ENCODE results near the gene XPA.
"Not testable (repeated sequence)": the region's sequence is repeated elsewhere in the genome, so short reads cannot be mapped to it uniquely, and the experiment has no call there.

XPA gene

DNA sequence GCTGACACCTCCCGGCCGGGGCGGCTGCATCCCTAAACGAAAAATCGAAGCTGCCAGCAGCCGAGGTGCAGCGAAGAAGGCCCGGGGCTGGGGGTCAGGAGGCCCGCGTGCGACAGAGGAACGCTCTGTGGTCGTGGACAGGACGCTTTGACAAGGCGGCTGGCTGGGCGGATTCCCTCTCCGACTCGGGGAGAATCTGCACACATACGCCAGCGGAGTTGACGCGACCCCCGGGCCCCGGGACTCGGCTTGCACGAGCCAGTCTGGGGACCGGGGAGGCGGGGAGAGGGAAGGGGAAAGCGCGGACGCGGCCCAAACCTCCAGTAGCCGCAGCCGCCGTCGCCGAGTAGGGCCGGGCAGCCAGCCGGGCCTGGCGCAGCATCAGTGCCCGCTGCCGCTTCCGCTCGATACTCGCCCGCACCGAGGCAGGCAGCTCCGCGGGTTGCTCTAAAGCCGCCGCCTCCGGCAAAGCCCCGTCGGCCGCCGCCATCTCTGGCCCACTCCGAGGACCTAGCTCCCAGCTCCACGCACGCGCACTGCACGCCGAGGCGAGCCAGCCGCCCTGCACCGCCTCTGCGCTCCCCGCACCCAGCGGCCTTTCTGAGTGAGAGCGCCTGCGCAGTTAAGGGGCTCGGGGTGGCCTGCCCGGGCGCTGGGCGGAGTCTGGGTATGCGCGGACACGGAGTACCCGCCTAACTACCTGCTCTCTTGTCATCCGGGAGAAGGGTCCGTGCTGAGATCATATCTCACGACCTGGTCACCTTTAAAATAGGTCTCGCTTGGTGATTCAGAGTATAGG lies at the start of gene XPA:
Gene XPA (minus strand): TSS at position 538 of the 799 bp plus-strand sequence. CDS start 48 bp downstream, at position 490.
- TF ChIP-seq CTCF (IDR thresholded peaks at IDR 0.05; ENCODE audit: poor library complexity, severe bottlenecking) = no peak
- Histone ChIP-seq H3K36me3 (ENCODE audit: low read depth) (peaks cover 21% of the 10 kb centered on the region), H3K4me3 (ENCODE audit: severe bottlenecking) (peak within 1 kb of the TSS; percentile 62), H3K27ac (ENCODE audit: poor library complexity, severe bottlenecking) (peak within 1 kb of the TSS; percentile 56), H3K9me3 (ENCODE audit: severe bottlenecking) (no peaks in the 10 kb centered on the region), H3K27me3 (ENCODE audit: insufficient read depth, poor library complexity, severe bottlenecking) (no peaks in the 10 kb centered on the region), H3K4me1 (ENCODE audit: insufficient read depth, poor library complexity, severe bottlenecking) (peaks cover 20% of the 10 kb centered on the region)
- DNase-seq (ENCODE audit: low spot score) = peak; percentile 96
- ATAC-seq (ENCODE audit: low read depth) = peak; percentile 92

DNA sequence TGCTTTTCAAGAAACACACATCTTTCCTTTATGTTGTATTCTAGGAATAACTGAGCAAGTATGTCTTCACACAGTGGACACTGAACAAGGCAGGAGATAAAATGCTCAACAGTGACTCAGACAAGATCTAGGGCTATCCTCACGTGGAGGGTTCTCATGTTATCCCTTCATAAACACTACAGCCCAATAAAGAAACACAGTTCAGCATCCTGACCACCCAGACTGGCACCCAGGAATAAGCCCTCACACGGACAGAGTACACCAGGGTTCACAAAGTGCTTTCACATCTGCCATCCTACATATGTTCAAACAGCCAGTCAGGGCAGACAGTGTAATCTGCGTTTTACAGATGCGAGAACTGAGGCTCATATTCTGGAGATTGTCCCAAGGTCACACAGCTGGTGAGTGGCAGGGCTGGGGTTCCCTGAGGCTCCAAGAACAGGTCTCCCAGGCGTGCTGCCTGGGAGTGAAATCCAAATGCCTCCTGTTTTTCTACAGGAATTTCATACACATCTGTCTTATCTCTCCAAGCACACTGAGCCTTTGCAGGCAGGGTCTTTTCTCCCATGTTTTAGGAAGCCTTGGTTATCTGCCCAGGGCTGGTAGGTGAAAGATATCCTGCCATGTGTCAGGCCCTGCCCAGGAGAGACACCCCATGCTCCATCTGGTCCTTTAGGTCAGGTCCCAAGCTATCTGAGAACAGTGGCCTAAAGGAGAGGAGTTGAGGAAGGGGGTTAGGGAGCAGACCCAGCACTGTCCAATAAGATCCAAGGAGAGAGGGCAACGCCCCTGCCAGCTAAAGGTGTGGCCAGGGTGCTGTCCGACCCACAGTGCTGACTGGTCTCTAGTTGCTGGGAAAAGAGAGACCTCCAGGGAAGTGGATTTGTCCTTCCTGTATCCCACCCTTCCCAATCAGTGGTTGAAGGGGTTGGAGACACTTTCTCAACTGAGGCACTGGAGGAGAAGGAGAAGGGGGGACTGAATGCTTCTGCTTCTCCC lies 47.9 kb upstream of the XPA start:
- Histone ChIP-seq H3K36me3 (ENCODE audit: low read depth) (no peaks in the 10 kb centered on the region), H3K27ac (ENCODE audit: poor library complexity, severe bottlenecking) (no peak overlapping the region), H3K4me3 (ENCODE audit: severe bottlenecking) (no peak overlapping the region), H3K4me1 (ENCODE audit: insufficient read depth, poor library complexity, severe bottlenecking) (no peaks in the 10 kb centered on the region), H3K9me3 (ENCODE audit: severe bottlenecking) (no peaks in the 10 kb centered on the region), H3K27me3 (ENCODE audit: insufficient read depth, poor library complexity, severe bottlenecking) (no peaks in the 10 kb centered on the region)
- ATAC-seq (ENCODE audit: low read depth) (no peak), DNase-seq (ENCODE audit: low spot score) (no peak)
- no peak for TF ChIP-seq CTCF (IDR thresholded peaks at IDR 0.05; ENCODE audit: poor library complexity, severe bottlenecking)

DNA sequence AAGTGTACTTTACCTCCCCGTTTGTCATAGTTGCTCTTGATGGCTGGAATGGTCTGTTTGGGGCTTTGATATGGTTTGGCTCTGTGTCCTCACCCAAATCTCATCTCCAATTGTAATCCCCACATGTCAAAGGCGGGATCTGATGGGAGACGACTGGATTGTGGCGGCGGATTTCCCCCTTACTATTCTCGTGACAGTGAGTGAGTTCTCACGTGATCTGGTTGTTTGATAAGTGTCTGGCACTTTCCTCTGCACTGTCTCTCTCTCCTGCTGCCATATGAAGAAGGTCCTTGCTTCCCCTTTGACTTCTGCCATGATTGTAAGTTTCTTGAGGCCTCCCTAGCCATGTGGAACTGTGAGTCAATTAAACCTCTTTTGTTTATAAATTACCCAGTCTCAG lies 46.9 kb upstream of the XPA start:
- not testable (repeated sequence) for ATAC-seq (ENCODE audit: low read depth); H3K27me3 ChIP-seq (ENCODE audit: insufficient read depth, poor library complexity, severe bottlenecking); DNase-seq (ENCODE audit: low spot score); H3K9me3 ChIP-seq (ENCODE audit: severe bottlenecking); H3K36me3 ChIP-seq (ENCODE audit: low read depth); H3K27ac ChIP-seq (ENCODE audit: poor library complexity, severe bottlenecking); H3K4me1 ChIP-seq (ENCODE audit: insufficient read depth, poor library complexity, severe bottlenecking); H3K4me3 ChIP-seq (ENCODE audit: severe bottlenecking)

DNA sequence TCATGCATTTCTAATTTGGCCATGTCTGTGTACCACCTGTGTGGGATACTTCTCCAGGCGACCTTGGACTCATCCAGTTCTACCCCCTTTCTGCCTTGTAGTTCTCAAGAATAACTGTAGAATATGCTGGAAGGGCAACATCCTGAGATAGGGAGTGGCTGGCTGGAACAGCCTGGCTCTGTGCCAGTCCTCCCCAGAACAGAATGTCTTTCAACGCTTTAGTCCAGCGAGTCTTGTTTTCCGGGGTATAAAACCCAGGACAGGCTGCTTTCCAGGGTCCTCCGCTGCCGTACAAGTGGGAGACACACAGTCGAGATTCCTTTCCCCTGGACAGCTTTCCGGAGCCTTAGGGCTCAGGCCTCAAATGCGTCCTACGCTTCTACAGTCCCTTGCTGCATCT lies 45.4 kb upstream of the XPA start:
- ATAC-seq (ENCODE audit: low read depth) = no peak
- no peak for DNase-seq (ENCODE audit: low spot score)
- Histone ChIP-seq H3K27me3 (ENCODE audit: insufficient read depth, poor library complexity, severe bottlenecking) (no peaks in the 10 kb centered on the region), H3K4me3 (ENCODE audit: severe bottlenecking) (no peak overlapping the region), H3K27ac (ENCODE audit: poor library complexity, severe bottlenecking) (no peak overlapping the region), H3K9me3 (ENCODE audit: severe bottlenecking) (no peaks in the 10 kb centered on the region), H3K36me3 (ENCODE audit: low read depth) (no peaks in the 10 kb centered on the region), H3K4me1 (ENCODE audit: insufficient read depth, poor library complexity, severe bottlenecking) (no peaks in the 10 kb centered on the region)
- no peak for TF ChIP-seq CTCF (IDR thresholded peaks at IDR 0.05; ENCODE audit: poor library complexity, severe bottlenecking)

- DNase-seq (ENCODE audit: low spot score) = no peak
- no peak overlapping the region for H3K4me3 ChIP-seq (ENCODE audit: severe bottlenecking)
- H3K27ac ChIP-seq (ENCODE audit: poor library complexity, severe bottlenecking) = no peak overlapping the region
- no peak for ATAC-seq (ENCODE audit: low read depth)
- H3K36me3 ChIP-seq (ENCODE audit: low read depth) = no peaks in the 10 kb centered on the region
- H3K4me1 ChIP-seq (ENCODE audit: insufficient read depth, poor library complexity, severe bottlenecking) = no peaks in the 10 kb centered on the region
- no peaks in the 10 kb centered on the region for H3K9me3 ChIP-seq (ENCODE audit: severe bottlenecking)
- TF ChIP-seq CTCF (IDR thresholded peaks at IDR 0.05; ENCODE audit: poor library complexity, severe bottlenecking) = no peak
- no peaks in the 10 kb centered on the region for H3K27me3 ChIP-seq (ENCODE audit: insufficient read depth, poor library complexity, severe bottlenecking)
Measured at GRCh38 chr9:97741947-97742346, 44.8 kb upstream of the XPA start.

Data from RWPE2 (cell line).